ENCODE results near the gene ATP9B.

ATP9B gene

DNA sequence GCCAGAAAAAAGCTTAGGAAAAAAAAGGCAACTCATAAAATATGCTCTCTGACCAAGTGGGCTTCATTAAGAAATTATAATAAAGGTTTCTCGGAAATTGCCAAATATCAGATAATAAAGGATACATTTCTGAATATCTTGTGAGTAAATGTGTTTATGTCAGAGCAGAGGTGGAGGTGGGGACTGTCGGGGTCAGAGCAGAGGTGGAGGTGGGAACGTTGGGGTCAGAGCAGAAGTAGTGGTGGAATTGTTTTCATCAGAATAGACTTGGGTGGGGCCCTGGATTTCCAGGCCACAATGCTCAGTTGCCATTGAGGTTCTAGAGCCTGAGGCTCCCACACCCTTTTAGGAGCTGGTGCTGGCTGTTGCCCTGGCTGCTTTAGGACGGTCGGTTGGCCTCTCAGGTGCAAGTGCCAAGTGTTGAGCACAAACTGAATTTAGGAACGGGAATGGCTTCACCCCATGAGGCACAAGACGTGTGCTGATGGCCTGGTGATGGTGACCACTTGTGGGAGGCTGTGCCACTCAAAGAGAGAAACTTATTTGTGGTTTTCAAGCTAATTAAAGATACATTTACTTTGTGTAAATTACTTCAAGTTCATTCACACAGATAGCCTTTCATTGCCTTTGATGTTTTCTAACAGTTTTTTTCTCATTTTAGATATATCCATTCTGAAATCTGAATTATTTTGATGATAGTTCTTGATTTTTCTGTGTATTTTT, 131.5 kb downstream of the ATP9B start:
- DNase-seq, result peak; percentile 15

DNA sequence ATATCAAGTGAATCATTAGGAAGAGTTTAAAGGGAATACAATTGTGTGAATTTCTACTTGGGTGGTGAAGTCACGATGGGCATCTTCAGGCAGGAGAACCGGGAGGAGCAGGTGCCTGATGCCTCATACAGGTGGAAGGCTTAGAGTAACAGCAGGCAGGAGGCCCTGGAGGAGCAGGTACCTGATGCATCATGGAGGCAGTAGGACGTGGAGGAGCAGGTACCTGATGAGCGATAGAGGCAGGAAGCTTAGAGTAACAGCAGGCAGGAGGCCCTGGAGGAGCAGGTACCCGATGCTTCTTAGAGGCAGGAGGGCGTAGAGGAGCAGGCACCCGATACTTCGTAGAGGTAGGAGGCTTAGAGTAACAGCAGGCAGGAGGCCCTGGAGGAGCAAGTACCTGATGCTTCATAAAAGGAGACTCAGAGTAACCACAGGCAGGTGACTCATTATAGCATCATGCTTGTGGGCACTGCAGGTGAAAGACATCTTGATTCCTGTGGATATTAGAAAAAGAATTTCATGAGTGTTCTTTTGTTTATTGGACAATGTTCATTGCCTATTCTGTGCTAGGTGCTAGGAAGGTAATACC, 133.9 kb downstream of the ATP9B start:
- peak; percentile 13 for DNase-seq

DNA sequence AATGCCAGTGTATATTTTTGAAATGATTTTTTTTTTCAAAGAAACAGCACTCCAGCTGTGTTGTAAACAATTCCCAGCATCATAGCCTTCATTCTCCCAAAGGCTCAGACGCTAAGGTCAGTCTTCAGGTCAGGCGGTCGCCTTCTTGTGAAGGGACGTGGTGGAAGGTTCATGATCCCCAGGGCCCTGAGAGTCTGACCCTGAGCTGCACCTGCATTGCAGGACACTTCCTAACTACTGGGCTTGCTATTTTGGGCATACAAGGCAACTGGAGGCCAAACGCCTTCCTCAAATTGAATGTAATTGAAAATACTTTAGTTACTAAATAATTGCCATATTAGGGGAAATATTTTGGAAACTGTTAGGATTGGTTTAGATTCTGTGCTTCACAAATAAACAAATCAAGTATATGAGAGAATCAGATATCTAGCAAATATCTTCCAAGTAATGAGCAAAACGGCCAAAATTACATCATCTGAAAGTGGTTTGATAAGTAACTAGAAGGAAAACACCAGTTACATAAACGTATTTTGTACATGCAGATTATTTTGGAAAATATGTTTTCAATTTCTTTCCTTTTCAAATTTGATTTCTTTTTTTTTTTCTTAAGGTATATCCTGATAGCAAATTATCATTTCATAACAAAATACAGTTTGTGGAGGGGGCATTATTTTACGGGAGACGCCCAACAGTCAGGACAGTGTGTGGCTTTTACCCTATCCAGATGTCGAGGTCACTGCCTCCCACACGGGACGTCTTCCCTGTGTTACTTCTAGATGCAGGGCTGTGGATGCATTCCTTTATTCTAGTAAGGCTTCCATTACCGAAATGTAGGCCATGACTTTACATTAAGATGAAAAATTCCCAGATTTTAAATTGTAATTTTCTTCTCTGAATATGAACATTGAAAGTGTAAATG, 136.0 kb downstream of the ATP9B start:
- DNase-seq, result no peak

DNA sequence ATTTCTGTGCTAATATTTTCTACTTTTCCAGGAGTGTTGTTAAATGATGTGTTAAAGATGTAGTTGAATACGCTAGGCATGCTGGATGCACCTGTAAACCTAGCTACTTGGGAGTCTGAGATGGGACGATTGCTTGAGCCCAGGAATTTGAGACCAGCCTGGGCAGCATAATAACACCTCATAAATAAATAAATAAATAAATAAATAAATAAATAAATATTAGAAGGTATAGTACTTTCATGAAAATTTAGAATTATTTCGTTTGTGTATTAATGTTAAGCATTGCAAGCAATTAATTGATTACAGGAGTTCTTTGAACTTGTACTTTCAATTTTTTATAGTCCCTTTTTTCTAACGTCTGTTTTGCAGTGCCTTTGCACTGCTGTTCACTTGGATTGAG, 137.2 kb downstream of the ATP9B start:
- DNase-seq, result no peak

DNA sequence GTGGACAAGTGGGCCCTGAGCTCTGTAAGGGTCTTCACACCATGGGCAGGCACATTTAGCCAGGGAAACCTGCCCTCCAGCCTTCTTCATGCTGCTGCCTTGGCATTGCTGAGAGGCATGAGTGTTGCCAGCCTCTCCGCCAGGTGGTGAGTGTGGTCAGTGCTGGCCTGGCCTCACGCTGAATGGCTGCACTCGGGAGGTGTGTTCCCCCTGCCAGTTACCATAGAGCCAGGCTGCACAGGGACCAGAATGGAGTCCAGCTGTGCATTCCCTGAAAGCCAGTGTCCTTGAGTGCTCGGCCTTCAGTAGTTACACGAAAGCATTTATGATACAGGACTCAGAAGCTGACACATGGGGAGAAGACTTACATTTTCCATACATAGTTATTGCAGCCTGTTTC, 139.7 kb downstream of the ATP9B start:
- no peak for DNase-seq

DNA sequence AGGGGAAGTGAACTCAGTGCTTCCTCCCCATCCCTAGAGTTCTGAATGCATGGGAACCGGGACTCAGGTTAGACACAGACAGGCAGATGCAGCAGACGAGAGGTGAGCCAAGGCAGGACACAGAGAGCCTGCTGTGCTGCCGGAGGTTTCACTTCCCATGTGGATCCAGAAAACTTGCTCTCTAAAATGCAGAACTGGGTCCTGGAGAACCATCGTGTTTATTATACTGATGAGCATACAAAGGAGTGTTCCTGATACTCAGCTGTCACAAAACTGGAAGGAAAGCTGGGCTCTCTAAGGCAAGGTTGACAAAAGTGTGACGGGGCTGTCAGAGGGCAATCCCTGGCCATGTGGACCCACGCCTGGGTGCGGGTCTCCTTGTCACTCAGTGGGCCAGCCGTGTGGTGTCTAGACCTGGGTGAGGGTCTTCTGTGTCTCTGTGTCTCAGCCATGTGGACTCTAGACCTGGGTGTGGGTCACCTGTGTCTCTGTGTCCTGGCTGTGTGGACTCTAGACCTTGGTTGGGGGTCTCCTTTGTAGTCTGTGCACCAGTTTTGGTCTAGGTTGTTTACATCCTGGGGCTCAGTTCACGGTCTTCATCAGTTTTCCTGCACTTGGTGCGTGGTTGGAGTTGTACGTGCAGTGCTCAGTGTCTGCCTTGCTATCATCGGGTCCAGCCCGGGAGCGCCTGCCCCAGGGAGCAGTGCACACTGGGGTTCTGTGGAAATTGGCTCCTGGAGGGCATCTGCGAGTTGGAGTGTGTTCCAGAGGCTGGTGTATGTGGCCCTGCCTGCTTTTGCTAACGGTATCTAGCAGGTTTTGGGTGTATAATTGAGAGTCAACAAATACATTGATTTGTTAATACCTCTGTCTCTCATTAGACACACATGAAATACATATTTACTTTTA, 141.1 kb downstream of the ATP9B start:
- no peak for DNase-seq

DNA sequence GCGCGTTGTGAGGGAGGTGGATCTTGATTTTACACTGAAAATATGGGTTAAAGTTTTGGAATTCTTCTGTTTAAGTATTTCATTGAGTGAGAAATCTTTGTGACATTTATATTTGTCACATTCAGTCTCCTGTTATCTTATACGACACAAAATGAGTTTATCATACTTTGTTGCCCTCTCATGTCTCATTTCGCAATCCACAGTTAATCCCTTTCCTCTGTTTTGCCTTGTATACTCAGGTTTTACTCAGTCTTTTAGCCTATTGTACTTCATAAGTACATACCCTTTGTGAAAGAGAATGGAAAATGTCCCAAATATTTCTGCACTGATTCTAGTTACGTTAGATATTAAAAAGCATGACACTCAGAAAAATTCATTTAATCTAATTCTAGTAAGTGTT, 142.7 kb downstream of the ATP9B start:
- DNase-seq, result no peak

DNA sequence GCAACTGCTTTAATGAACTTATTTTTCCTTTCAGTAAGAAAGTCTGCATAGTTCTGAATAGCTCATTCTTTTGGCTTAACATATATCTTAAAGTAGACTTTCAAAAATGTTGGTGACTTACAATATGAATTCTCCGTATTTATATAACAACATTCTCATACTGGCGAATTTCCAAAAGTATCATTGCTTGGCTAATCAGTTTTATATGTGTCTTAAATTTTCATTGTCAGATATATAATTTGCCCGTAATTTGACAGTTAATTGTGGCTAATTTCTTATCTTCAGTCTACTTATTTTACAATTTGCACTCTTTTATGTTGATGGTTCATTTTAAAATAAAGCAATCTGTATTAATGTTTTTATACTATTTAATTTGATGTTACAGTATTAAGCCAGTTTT, 144.9 kb downstream of the ATP9B start:
- no peak for DNase-seq

DNA sequence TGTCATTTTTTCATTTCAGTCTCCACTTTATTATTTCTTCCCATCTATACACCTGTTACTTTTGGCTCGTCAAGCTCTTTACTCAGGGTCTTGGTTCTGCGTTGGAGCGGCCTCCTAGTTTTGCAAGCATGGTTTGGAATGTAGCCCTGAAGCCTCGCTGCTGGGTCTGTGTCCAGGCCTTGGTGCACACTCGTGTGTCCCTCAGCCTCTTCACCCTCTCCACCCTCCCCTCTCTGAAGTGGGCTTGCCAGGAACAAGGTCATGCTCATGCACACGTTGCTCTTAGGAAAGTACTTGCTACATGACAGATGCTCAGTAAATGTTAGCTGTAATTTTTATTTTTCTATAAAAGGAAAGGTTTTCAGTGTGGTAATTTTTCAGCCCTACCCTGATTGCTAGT, 147.0 kb downstream of the ATP9B start:
- no peak for DNase-seq

DNA sequence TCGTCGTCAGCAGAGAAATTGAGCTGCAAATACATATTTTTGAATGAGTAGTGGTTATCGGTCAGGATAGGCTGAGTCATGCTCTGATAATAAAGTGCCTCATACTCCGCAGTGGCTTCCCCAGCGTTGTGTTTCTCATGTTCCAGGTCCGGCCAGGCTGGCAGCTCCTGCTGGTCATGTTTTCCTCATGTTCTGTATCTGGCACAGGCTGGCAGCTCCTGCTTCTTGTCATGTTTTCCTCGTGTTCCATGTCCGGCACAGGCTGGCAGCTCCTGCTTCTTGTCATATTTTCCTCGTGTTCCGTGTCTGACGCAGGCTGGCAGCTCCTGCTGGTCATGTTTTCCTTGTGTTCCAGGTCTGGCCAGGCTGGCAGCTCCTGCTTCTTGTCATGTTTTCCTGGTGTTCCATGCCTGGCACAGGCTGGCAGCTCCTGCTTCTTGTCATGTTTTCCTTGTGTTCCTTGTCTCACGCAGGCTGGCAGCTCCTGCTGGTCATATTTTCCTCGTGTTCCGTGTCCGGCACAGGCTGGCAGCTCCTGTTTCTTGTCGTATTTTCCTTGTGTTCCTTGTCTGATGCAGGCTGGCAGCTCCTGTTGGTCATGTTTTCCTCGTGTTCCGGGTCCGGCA, 148.9 kb downstream of the ATP9B start:
- DNase-seq, result no peak

DNA sequence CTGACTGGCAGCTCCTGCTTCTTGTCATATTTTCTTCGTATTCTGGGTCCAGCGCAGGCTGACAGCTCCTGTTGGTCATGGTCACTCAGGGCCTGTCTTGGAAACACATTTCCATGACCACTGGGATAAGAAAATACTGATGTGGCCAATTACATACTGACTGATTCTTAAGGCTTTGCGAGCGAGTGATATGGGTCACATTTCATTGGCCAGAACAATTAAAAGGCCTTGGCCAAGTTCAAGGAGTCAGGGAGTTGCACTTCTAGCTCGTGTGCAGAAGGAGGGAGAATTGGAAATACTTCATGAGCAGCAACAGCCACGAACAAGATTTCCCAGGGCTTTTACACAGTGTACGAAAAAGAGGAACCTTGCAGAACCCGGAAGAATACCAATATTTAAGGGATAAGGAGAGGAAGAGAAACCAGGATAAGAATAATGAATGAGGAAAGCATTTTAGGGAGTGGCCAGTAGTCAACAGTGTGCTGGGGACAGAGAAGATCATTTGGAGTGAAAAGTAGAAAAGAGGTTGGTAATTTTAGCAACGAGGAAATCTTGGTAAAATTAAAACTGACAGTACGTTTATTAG, 149.5 kb downstream of the ATP9B start:
- no peak for DNase-seq

DNA sequence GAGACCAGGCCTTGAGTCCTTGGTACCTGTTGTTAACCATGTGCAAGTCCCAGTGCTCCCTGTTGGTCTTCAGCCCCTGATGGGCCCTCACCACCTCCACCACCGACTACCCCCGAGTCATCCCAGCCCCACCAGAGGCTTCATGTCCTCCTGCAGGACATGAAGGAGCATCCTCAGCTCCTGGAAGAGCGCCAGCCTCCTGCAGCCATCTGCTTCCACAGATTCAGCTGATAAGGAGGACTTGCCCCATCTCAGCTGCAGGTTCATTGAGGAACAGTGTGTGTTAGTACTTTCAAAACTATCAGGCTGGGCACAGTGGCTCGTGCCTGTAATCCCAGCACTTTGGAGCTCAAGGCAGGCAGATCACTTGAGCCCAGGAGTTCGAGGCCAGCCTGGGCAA, 151.9 kb downstream of the ATP9B start:
- no peak for DNase-seq

DNA sequence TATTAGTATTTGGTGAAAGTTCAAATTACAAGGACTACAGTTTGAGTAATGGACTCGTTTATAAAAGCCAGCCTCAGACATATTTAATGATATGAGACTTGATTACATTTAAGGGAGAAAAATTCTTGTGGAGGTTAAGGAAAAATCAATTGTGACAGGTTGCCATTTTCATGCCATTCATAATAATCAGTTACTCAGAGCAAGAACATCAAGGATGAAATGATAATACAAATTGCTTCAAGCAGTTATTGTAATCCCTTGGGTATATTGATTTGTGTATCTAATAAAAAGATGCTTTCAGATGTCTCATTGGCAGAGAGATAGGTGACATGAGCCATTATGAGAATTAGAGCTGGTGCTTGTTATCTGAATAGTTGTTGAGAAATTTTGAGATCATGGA, 153.6 kb downstream of the ATP9B start:
- DNase-seq, result no peak

DNA sequence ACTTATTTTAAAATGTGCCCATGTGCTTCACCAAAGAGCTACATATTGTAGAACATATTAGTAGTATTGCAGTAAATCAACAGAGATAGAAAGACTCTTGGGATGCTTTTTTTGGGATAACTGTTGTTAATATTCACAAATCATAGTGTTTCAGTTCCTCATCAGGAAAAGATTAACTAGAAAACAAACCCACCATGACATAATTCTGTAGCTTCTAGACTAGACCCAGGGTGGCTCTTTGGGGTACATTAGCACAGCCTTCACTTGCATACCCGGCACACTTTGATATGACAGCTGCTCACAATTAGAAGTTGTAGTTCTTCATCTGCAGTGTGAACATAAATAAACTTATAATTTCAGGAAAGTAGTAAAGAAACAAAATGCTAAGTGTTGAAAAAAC, 154.2 kb downstream of the ATP9B start:
- no peak for DNase-seq

DNA sequence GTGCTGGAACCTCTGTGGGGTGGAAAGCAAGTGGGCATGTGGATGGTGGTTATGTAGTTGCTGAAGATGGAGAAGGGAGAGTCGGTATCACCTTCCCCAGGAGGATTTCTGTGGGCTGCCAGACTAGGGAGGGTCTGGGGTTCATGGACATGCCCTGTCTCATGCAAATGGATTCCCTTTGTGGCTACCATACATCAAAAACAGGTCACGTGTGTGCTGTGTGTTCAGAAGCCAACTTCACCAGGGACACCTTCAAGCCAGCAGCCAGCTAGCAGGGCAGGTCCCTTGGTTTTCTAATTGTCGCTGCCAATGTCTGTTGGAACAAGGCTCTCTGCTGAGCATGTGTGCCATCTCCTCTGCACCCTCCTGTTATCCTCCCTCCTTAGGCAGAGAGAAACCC, 155.2 kb downstream of the ATP9B start:
- DNase-seq, result no peak

DNA sequence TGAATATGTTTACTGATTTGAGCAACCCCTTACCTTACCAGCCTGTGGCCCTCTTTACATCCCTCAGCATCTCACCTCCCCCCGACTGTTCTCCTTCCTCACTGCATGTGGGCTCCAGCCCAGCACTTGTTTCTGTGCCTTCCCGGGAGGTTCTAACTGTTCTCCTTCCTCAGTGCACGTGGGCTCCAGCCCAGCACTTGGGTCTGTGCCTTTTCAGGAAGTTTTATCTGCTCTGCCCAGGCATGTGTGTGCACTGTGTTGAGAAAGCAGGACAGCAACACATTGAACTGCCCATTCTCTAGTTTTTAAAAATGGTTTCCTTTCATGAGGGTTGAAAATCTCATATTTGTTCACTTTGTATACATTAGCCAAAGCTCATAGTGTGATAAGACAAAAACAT, 158.4 kb downstream of the ATP9B start:
- no peak for DNase-seq

DNA sequence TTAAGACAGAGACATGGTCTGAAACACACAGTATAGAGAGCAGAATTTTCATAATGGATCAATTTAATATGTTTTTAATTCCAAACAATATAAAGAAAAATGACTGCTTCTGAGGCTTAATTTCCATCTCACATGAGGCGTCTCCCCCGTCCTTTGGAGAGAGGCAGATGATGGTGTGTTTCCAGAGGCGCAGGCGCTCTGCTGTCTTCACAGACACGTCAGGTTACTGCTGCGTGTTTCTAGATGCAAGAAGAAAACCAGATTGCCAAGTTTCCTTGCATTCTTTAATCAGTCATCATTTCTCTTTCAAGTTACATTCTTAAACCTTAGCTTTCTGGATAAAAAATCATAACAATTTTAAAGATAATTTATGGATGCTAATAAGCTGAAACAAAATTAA, 160.2 kb downstream of the ATP9B start:
- DNase-seq, result no peak

DNA sequence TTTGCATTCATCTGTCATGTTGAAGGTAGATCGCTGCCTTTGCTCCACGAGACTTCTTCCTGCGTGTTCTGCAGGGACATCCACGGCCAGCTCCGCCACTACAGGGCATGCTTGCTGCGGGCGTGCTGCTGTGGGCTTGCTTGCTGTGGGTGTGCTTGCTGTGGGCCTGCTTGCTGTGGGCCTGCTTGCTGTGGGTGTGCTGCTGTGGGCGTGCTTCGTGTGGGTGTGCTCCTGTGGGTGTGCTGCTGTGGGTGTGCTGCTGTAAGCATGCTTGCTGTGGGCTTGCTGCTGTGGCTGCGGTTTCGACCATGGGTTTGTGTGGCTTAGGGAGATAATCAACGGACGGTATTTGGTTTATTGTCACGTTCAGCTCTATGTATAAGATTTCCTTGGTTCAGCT, 165.2 kb downstream of the ATP9B start:
- no peak for DNase-seq

DNA sequence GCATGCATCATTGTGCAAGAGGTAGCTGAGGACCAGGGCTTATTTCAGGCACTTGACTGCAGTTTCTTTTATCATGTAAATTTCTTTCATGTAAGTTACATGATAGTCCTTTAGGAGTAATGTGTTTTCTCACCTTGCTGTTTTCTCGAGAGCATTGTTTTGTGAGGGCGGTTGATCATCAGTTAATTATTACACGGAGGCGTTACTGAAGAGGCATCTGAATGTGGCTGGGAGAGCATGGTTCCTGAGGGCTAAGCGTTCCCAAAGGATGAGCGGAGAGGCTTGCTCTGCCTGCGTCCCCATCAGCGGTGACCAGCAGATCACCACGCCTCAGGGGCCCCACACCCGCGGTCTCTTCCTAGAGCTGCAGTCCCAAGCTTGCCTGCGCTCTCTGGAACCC, 170.4 kb downstream of the ATP9B start:
- DNase-seq, result no peak

DNA sequence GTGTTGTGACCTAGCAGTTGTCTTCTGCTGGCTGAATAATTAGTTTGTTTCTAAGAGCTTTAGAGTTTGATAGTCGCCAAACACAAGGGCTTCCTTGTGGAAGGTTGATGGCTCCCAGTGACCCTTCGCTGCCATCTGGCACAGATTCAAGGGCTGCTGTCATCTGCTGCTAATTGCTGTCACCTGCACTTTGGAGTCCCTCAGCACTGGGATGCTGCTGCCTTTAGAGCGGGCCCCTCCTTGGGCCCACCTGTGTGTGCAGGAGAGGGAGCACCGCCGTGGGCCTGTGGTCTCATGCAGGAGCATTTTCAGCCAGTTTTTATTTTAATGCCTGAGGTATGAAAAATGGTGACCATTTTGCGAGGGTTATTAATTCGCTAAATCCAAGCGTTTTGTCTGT, 172.6 kb downstream of the ATP9B start:
- DNase-seq, result no peak

DNA sequence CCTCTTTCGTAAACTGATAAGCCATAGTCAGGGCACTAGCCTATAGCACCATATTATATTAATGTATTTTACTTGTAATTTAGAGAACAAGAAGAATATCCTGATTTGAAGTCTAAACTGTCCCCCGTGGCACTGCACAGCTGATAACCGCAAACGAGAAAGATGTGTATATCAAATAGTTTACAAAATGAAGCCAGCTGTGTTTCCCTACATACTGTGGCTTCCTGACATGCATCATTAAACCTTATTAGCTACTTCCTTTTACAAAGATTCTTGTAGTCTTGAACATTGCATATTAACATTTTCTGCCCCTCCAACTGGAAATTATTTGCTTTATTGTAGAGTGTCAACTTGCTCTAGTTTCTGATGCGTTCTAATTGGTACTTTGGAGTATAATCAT, 173.1 kb downstream of the ATP9B start:
- no peak for DNase-seq

DNA sequence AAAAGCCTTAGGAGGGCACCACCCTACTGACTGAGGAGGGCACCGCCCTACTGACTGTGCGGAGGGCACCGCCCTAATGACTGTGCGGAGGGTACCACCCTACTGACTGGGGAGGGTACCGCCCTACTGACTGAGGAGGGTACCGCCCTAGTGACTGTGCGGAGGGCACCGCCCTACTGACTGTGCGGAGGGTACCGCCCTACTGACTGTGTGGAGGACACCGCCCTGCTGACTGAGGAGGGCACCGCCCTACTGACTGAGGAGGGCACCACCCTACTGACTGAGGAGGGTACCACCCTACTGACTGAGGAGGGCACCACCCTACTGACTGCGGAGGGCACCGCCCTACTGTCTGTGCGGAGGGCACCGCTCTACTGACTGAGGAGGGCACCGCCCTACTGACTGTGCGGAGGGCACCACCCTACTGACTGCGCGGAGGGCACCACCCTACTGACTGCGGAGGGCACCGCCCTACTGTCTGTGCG, 176.4 kb downstream of the ATP9B start:
- DNase-seq, result no peak

Measured in stimulated activated CD4-positive, alpha-beta T cell treated with anti-CD3 and anti-CD28 coated beads, Interleukin-4, amount 100 ng/mL, for 1 hour (primary cell).